Measurements from ENCODE around the gene CELSR1.

CELSR1 gene

DNA sequence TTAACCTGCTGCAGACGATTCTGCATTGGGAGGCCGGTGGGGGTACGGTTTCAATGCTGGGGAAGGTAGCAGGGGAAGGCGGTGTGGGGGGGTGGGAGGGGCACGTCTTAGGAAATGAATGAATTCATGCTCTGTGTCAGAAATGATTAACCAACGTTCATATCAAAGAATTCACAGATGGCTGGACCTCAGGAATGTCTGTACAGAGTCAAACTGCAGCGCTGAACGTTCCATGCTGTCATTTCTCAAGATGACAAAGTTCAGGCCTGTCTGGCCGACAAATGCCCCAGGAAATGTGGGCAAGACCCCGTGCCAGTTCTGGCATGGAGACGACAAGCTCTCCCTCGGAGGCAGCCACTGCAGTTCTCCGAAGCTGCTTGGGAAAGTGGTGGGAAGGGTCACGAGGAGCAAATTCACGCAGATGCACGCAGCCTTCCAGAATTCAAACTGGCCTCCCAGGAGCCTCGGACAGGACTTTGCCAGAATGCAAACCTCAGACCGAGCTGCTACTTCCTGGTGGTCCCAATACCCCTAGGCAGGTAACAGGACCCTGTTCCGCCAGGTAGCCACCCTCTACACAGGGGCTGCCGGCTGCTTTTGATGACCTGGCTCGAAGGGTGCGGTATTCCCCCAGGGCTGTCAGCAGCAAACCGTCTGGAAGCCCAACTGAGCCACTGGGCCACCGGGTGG lies 120.4 kb downstream of the CELSR1 start:
- no peak; the same call in 2 of the 3 replicates for ATAC-seq (ENCODE audit: low read depth)
- peaks cover 5% of the 10 kb centered on the region for H3K36me3 ChIP-seq (ENCODE audit: low read depth)
- no peak for DNase-seq (ENCODE audit: low spot score)
- TF ChIP-seq, protein P1, sequence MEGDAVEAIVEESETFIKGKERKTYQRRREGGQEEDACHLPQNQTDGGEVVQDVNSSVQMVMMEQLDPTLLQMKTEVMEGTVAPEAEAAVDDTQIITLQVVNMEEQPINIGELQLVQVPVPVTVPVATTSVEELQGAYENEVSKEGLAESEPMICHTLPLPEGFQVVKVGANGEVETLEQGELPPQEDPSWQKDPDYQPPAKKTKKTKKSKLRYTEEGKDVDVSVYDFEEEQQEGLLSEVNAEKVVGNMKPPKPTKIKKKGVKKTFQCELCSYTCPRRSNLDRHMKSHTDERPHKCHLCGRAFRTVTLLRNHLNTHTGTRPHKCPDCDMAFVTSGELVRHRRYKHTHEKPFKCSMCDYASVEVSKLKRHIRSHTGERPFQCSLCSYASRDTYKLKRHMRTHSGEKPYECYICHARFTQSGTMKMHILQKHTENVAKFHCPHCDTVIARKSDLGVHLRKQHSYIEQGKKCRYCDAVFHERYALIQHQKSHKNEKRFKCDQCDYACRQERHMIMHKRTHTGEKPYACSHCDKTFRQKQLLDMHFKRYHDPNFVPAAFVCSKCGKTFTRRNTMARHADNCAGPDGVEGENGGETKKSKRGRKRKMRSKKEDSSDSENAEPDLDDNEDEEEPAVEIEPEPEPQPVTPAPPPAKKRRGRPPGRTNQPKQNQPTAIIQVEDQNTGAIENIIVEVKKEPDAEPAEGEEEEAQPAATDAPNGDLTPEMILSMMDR (IDR thresholded peaks at IDR 0.05; ENCODE audit: poor library complexity, severe bottlenecking), result no peak
- H3K4me1 ChIP-seq (ENCODE audit: insufficient read depth, poor library complexity, severe bottlenecking), result no peaks in the 10 kb centered on the region
- no peaks in the 10 kb centered on the region for H3K9me3 ChIP-seq (ENCODE audit: severe bottlenecking)
- no peak overlapping the region for H3K27ac ChIP-seq (ENCODE audit: poor library complexity, severe bottlenecking)
- H3K27me3 ChIP-seq (ENCODE audit: insufficient read depth, poor library complexity, severe bottlenecking), result no peaks in the 10 kb centered on the region
- H3K4me3 ChIP-seq (ENCODE audit: severe bottlenecking), result no peak overlapping the region

- Histone ChIP-seq H3K9me3 (ENCODE audit: severe bottlenecking) (no peaks in the 10 kb centered on the region), H3K27ac (ENCODE audit: poor library complexity, severe bottlenecking) (no peak overlapping the region), H3K4me1 (ENCODE audit: insufficient read depth, poor library complexity, severe bottlenecking) (no peaks in the 10 kb centered on the region), H3K36me3 (ENCODE audit: low read depth) (peaks cover 5% of the 10 kb centered on the region), H3K4me3 (ENCODE audit: severe bottlenecking) (no peak overlapping the region), H3K27me3 (ENCODE audit: insufficient read depth, poor library complexity, severe bottlenecking) (no peaks in the 10 kb centered on the region)
- DNase-seq (ENCODE audit: low spot score), result no peak
- no peak for ATAC-seq (ENCODE audit: low read depth)
- TF ChIP-seq, protein P1 (IDR thresholded peaks at IDR 0.05; ENCODE audit: poor library complexity, severe bottlenecking), result no peak
Measured at GRCh38 chr22:46416520-46416871, 120.9 kb downstream of the CELSR1 start.

- no peaks in the 10 kb centered on the region for H3K9me3 ChIP-seq (ENCODE audit: severe bottlenecking)
- no peak overlapping the region for H3K4me3 ChIP-seq (ENCODE audit: severe bottlenecking)
- H3K27ac ChIP-seq (ENCODE audit: poor library complexity, severe bottlenecking), result no peak overlapping the region
- no peak for ATAC-seq (ENCODE audit: low read depth)
- peaks cover 5% of the 10 kb centered on the region for H3K36me3 ChIP-seq (ENCODE audit: low read depth)
- no peaks in the 10 kb centered on the region for H3K27me3 ChIP-seq (ENCODE audit: insufficient read depth, poor library complexity, severe bottlenecking)
- DNase-seq (ENCODE audit: low spot score), result no peak
- TF ChIP-seq, protein P1 (IDR thresholded peaks at IDR 0.05; ENCODE audit: poor library complexity, severe bottlenecking), result no peak
- H3K4me1 ChIP-seq (ENCODE audit: insufficient read depth, poor library complexity, severe bottlenecking), result no peaks in the 10 kb centered on the region
Measured at GRCh38 chr22:46415776-46416519, 121.5 kb downstream of the CELSR1 start.

GRCh38 chr22:46414704-46415103 lies 122.7 kb downstream of the CELSR1 start:
- DNase-seq (ENCODE audit: low spot score), result no peak
- no peaks in the 10 kb centered on the region for H3K27me3 ChIP-seq (ENCODE audit: insufficient read depth, poor library complexity, severe bottlenecking)
- H3K4me1 ChIP-seq (ENCODE audit: insufficient read depth, poor library complexity, severe bottlenecking), result no peaks in the 10 kb centered on the region
- no peak for ATAC-seq (ENCODE audit: low read depth)
- no peak overlapping the region for H3K27ac ChIP-seq (ENCODE audit: poor library complexity, severe bottlenecking)
- TF ChIP-seq, protein P1 (IDR thresholded peaks at IDR 0.05; ENCODE audit: poor library complexity, severe bottlenecking), result no peak
- H3K4me3 ChIP-seq (ENCODE audit: severe bottlenecking), result no peak overlapping the region
- peaks cover 5% of the 10 kb centered on the region; the same call in 1 of the 2 replicates for H3K36me3 ChIP-seq (ENCODE audit: low read depth)
- no peaks in the 10 kb centered on the region for H3K9me3 ChIP-seq (ENCODE audit: severe bottlenecking)

All from RWPE2 (cell line).